DMS53 (cell line): ENCODE measurements around the gene MRO.
"Not testable (repeated sequence)": the region's sequence is repeated elsewhere in the genome, so short reads cannot be mapped to it uniquely, and the experiment has no call there.

Source experiments
- DNase-seq: peaks from one replicate; lab custom pipeline; 2025; lab: John Stamatoyannopoulos, UW

MRO gene

GRCh38 chr18:50791599-50792438 lies 28.0 kb downstream of the MRO start:
- DNase-seq, result no peak

- DNase-seq, result no peak
Measured at GRCh38 chr18:50790948-50791347, 28.9 kb downstream of the MRO start.

- DNase-seq, result no peak
Measured at GRCh38 chr18:50790241-50790640, 29.6 kb downstream of the MRO start.

GRCh38 chr18:50788284-50788683 lies 31.5 kb downstream of the MRO start:
- DNase-seq, result no peak

DNA sequence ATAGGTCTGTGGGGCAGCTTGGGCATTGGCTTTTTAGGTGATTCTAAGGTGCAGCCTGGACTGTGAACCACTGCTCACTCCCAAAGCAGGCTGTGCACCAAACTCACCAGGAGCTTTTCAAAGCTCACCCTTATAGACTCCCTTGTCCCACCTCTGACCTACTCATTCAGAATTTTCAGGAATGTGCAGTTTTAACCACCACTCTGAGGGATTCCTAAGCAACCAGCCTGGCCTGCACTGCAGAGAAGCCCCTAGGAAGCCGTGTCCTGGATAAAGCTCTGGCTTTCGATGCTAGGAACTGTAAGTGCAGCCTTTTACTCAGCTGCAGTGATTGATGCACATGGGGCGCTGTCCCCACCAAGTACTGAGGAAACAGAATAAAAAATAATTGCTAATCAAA lies 33.0 kb downstream of the MRO start:
- no peak for DNase-seq

DNA sequence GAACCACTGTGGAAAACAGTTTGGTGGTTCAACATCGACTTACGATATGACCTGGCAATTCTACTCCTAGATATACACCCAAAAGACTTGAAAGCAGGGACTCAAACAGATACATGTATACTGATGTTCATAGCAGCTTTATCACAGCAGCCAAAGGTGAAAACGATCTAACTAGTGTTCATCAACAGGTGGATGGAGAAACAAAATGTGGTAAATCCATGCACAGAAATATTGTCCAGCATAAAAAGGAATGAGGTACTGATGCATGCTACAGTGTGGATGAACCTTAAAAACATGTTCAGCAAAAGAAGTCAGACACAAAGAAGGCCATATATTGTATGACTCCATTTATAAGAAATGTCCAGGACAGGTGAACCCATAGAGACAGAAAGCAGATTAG lies 36.3 kb downstream of the MRO start:
- DNase-seq, result no peak

- not testable (repeated sequence) for DNase-seq
Measured at GRCh38 chr18:50779021-50779420, 40.8 kb downstream of the MRO start.

- DNase-seq, result no peak
Measured at GRCh38 chr18:50776383-50776782, 43.4 kb downstream of the MRO start.

- no peak for DNase-seq
Measured at GRCh38 chr18:50775726-50776125, 44.1 kb downstream of the MRO start.

DNA sequence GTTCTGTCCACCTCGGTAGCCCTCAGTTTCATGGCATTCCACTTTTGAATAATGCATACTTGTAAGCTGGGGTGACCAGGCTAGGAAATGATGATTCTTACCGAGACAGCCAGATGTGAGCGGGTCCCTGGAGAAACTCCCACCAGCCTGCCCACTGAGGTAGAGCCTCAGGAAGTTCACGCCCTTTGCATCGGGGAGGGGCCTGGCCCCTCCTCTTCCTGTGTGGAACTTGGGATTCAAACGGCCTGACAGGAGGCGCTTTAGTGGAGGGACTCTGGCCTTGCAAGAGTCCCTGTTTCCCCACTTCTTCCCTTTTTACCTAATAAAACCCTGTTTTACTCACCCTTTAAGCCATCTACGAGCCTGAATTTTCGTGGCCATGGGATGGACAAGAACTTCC lies 44.6 kb downstream of the MRO start:
- no peak for DNase-seq

- no peak for DNase-seq
Measured at GRCh38 chr18:50769463-50769862, 50.4 kb downstream of the MRO start.

DNA sequence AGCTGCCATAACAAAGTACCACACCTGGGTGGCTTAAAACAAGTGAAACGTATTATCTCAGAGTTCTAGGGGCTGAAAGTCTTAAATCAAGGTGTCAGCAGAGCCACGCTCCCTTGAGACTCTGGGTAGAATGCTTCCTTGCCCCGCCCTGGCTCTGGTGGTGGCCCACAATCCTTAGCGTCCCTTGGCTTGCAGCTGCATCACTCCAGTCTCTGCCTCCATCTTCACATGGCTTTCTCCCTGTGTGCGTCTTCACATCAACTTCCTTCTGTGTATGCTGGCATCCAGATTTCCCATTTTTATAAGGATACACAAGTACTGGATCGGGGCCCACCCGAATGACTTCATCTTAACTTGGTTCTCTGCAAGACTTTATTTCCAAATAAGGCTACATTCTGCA lies 62.5 kb downstream of the MRO start:
- DNase-seq, result no peak

DNA sequence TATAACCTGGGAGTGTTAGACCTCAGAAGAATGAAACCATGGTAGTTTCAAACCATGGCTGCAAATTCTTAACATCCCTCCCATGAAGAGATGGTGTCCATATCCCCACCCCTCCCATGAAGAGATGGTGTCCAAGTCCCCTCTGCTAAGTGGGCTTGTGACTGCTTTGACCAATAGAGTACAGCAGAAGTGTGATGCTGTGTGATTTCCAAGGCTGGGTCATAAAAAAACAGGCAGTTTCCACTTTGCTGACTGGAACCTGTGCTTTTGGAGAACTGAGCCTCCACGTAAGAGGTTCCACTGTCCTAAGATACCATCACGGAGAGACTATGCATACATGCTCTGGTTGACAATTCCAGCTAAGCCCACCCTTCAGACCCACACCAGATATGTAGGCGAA lies 65.5 kb downstream of the MRO start:
- DNase-seq, result no peak

DNA sequence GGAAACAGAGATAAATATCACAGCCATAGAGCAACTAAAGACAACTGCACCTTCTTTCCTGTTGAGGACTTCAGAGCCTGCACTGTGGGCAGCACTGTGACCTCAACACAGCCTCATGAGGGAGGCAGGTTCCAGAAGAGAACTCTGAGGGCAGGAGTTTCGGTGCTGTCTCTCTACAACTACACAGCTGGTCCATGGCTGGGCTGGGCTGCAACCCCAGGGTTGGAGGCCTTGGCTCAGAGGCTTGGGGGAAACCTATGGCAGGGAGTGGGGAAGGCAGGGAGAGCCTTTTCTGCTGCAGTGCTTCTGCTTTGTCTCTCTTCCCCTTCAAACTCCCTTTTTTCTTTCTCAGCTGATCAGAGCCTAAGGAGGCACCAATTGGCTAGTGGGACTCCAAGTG lies 66.5 kb downstream of the MRO start:
- no peak for DNase-seq

- no peak for DNase-seq
Measured at GRCh38 chr18:50751947-50752346, 67.9 kb downstream of the MRO start.

DNA sequence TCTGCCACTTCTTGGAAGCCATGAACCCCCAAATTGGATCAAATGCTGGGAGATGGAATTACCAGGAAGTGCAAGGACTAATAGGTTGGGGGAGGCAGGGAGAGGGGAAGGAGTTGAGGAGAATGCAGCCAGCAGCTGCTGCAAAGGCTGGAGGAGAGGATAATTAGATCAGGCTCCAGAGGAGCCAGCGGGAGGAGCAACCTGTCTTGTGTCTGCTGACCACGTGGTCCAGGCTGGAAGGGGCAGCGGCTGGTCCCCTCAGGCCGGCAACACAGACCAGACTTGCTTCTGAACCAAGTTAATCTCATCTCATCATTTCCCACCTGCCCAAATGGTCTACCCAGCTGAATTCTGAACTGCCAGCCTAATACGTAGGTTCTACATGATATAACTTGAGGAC lies 68.3 kb downstream of the MRO start:
- DNase-seq, result no peak

DNA sequence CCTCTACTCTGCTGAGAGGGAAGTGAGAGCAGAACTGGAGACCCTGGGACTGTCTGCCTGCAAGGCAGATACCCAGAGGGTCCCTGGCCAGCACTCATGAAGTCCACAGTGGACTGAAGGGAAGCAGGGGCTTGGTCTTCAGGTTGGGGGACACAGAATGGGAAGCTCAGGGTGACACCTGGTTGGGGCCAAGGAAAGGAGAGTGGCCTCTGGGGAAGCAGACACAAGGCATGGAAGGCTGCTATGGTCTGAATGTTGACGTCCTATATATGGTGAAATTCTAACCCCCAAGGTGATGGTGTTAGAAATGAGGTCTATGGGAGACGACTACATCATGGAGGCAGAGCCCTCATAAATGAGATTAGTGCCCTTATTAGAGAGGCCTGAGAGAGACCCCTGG lies 69.3 kb downstream of the MRO start:
- no peak for DNase-seq

GRCh38 chr18:50749945-50750344 lies 69.9 kb downstream of the MRO start:
- DNase-seq, result no peak

GRCh38 chr18:50749421-50749820 lies 70.4 kb downstream of the MRO start:
- DNase-seq, result no peak

GRCh38 chr18:50748243-50749229 lies 71.3 kb downstream of the MRO start:
- no peak for DNase-seq

DNA sequence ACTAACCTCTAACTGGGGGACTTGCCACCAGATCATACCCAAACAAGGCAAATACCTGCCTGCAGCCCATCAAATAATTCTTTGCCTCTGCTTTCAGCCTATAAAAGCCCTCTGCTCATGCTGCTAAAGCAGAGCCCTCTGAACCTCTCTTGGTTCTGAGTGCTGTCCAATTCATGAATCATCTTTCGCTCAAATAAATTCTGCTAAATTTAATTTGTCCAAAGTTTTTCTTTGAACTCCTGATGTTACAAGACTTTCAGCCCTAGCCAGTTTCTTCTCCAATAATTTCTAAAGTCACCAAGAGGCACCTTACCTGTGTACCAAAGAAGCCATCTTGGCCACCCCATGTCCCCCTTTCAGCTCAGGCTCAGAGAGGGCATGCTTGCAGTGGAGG lies 72.0 kb downstream of the MRO start:
- no peak for DNase-seq

DNA sequence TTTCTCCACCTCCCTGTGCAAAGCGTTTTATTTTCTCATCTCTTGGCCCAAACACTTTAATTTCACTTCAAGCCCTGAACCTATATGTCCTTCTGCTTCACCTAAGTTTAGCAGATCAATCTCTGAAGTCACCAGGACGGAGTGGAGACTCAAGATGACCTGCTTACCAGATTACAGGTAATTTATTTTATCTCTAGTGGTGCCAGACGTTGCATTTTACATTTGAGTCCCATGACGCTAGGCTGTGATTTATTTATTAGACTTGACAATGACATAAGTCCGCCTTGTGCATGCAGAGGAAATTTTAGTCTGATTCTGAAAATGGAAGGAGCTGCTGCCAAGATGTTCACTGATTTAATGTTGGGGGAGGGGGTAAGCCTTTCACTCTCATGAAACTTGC lies 73.9 kb downstream of the MRO start:
- no peak for DNase-seq
